GM18511 (cell line): Measurements from ENCODE around the gene HMCES.
"Not testable (repeated sequence)": the region's sequence is repeated elsewhere in the genome, so short reads cannot be mapped to it uniquely, and the experiment has no call there.

Source experiments
- ATAC-seq: cut with Tn5 transposase; IDR thresholded peaks from one replicate; pipeline ENCODE4 v1.9.1; 2021; ENCODE audit warnings: mild to moderate bottlenecking, moderate library complexity; ENCODE audit not compliant: unreplicated experiment

HMCES gene

DNA sequence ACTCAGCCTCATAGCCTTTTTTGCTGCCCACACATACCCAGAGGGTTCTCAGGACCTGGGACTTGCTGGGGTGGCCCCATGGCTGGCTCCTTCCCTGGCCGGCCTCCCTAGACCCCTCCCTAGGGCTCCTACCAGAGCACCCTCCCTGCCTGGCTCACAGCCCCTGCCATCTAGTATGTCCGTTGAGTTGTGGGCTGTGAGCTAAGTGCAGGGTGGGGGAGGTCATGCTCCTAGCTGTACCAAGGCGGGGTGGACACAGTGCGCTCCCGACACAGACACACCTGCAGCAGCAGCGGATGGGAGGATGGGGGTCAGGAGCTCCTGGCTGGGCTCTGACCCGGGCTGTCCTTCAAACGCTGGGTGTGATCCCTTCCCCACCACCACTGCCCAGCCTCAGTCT is 41.6 kb downstream of the HMCES start:
- ATAC-seq = no peak

DNA sequence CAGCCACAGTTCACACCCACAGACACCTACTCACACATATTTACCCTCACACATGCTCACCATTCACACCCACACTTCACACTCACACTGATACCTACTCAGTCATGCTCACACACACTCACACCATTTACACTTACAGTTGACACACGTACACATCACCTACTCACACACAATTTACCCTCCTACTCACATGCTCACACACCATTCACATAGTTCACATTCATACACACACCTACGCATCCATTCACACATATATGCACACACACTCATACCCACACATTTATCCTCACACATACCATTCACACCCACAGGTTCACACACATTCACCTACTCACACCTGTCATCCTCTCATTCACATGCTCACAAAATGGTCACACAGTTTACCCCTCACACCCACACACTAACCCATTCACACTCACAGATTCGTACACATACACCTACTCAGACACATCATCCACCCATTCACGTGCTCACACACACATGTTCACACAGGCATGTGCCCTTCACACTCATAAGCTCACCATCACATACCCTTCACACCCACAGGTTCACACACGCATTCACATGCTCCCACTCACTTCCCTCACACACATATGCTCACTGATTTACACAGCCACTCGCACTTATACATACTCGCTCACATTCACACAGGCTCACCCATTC is 42.3 kb downstream of the HMCES start:
- ATAC-seq = no peak

DNA sequence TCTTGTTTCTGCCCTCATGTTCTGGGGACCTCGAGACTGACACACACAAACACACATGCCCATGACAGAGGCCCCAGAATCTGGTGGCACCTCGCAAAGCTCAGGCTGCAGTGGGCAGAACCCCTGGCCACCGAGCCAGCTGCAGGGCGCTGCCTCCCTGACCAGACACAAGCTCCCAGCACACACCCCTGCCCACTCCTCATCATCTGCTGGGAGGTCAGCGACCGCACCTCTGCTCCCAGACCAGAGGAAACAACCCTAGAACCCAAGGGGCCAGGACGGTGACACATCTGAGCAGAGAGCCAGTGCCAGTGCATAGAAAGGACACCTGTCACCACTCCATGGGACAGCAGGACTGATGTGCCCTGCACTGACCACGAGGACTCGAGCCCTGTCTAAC is 43.2 kb downstream of the HMCES start:
- ATAC-seq = no peak

DNA sequence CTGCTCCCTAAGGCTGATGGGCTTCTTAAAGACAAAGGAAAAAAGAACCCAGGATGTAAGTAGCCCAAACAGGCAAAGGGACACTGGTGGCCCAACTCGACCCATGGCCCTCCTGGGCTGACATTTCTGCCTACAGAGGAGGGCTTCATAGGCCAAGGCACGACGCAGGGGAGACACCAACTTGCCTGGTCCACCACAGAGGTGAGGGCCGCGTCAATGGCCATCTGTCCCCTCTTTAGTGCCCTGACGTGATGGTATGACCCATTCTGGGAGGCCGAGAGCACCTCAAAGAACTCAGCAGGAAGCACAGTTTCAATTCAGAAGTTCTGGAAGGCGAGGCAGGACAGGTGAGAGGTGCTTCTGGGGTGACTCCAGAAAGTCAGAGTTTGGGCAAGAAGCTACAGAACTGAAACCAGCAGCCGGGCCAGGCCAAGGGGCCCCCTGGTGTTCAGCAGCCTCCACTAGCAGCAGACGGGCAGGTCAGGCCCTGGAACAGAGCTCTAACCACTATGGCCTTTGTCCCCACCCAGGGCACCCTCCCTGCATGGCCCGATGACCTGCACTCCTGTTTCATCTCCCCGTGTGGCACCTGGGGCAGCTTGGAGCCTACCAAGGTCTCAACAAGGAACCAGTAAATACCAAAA is 45.1 kb downstream of the HMCES start:
- peak; percentile 63 for ATAC-seq

DNA sequence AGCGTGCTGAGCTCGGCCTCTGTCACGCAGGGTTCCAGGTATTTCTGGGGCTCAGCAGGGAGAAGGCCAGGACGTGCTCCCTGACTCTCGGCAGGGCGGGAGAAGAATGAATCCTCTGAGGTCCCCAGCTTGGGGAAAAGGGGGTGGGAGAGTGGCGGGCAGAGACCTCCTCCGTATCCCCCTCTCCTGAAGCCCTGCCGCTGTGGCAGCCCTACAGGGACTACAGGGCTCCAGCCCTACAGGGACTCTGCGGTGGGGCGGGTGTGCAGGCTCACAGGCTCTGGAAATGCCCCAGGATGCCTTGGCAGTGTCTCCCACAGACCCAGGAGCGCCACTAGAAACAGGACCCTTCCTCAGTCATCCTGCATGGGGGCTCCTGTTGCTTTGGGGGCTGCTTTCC is 46.2 kb downstream of the HMCES start:
- ATAC-seq = no peak

DNA sequence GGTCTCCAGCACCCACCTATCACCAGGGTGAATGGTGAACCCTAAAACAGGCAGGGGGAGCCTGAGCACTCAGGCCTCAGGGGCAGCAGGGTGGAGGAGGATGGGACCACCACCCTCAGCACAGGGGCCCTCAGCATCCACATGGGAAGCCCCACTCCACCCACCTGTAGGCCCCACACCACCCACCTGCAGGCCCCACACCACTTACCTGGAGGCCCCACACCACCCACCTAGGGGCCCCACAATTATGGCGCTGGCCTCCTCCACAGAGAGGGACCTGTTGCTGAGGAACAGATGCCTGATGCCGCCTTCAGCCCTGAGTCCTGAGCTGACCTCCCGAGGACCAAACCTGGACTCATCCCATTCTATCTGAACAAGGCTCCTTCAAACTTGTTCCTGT is 46.7 kb downstream of the HMCES start:
- no peak for ATAC-seq

DNA sequence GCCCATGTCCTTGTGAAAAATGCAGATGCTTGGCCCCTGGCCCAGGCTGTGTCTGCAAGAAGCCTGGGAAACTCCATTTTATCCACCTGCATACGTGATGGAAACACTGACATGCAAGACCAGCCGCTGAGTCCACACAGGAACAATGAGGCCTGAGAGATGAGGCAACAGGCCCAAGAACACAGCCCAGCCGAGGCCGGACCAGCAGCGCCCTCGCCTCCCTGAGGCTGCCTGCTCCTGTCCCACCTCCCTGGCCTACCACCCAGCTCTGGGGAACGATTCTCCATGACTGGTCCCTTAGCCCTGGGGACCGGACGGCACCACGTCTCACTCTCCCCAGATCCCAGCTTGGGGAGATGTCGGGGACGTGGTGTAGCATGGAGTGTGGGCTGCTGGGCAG is 47.5 kb downstream of the HMCES start:
- ATAC-seq = no peak

DNA sequence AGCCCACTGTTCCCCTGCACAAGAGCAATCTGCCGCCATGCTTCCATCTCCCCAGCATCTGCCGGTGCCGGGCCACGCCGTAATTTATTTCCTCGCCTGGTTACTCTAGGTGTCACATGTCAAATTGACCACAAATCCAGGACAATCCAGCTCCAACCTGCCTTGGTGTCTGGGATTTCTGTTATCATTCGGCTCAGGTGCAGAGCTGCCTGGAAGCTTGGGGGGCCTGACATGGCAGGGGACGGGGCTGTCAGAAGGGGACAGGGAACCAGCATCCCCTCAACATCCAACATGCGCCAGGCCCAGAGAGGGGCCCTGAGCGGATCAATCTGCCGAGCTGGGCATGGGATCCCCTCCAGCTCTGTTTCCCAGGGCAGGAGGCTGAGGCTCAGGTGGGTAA is 47.9 kb downstream of the HMCES start:
- ATAC-seq = no peak

DNA sequence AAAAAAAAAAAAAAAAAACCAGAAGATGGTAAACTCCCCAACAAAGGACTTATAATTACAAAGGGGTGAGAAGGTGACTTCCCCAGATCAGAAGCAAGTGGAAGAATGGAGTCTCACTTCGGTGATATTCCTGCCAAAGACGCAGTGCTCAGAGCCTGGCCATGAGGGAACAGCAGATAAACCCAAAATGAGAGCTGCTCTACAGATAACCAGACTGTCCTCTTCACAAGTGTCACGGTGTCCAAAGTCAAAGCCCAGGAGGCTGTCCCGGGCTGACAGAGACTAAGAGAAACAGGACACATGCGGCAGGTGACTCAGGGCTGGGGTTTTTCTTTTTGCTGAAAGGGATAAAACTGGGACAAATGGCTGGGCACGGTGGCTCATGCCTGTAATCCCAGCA is 48.8 kb downstream of the HMCES start:
- no peak for ATAC-seq

DNA sequence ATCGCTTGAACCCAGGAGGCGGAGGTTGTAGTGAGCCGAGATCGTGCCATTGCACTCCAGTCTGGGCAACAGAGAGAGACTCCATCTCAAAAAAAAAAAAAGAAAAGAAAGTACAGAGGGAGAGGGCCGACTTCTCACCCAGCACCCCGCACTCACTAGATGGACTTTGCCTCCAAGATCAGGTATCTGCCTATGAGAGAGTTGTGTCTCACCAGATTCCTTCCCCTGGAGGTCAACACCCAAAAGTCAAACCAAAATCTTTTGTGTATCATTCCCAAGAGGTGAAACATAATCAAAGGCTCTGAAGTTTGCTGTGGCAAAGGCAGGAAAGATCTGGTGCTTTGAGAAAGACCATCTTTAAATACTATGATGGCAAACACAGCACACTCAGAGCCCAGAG is 51.2 kb downstream of the HMCES start:
- ATAC-seq = no peak

DNA sequence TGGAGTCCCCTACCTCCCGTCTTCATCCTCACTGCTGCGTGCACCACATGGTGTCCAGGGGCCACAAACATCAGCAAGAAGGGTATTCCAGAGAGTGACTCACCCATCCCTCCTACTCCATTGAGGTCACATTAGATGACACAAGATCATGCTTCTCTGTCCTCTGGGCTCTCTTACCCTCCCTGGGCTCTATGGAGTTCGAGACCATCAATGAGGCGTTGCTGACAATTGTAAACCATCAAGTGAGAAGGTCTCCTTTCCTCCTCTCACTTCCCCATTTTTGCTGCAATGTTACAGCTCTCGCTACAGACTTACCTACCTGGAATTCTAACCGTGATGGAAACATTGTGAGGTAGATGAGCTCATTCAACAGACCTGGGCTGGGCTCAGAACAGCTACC is 51.7 kb downstream of the HMCES start:
- no peak for ATAC-seq

DNA sequence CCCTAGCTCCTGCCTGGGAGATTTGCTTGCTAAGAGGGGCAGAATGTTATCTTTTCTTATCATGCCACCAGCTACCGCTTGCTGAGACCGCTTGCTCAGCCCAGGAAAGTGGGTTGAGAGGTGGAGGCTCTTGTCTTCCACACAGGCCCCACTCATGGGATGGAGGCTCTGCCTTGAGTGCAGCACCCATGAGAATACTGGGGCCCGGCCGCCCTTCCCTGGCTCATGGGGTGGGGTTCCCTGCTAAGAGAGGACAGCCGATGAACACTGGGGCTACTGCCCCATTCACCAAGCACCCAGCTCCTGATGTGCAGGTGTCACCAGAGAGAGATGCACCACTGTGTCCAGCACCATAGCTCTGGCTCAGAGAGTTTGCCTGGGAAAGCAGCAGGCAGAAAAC is 55.2 kb downstream of the HMCES start:
- ATAC-seq = no peak

DNA sequence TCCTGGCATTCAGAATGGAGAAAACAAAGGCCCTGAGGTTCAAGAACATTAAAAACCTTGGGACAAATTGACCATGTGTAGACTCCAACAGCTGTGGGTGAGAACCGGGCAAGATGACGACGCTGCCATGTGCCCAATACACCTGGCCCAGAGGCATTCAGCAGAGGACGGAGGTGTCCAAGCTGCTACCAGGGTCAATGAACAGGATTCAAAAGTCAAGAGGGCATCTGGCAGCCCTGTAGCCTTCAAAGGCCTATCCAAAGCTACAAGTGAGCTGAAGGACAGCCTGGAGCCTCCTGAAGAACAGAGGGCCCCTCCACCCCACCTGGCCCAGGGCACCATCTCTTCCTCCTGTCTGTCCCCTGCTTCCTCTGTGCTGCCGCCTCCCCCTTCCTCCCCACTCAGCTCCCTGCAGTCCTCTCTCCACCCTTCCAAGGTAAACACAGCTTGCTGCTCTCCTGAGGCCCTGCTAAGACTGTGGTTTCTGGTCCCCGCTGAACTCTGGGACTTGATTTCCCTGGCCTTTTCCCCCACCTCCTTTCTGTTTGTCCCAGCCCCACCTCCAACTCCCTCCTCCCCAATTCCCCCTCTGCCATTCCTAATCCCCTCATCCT is 57.5 kb downstream of the HMCES start:
- ATAC-seq = no peak

DNA sequence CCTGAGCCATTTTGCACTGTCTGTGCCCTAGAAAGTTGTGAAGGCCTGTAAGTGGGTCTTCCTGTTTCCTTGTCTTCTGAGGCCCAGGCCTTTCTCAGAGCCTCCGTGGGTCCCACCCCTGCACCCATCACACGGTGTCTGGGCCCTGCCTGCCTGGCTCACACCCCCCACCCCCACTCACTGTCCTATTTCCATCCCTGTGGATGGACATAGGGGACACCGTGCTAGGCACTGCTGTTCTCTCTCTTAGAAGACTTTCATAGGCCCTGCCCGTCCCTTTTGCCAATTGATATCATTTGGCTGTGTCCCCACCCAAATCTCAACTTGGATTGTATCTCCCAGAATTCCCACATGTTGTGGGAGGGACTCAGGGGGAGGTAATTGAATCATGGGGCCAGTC is 59.0 kb downstream of the HMCES start:
- ATAC-seq = not testable (repeated sequence)

DNA sequence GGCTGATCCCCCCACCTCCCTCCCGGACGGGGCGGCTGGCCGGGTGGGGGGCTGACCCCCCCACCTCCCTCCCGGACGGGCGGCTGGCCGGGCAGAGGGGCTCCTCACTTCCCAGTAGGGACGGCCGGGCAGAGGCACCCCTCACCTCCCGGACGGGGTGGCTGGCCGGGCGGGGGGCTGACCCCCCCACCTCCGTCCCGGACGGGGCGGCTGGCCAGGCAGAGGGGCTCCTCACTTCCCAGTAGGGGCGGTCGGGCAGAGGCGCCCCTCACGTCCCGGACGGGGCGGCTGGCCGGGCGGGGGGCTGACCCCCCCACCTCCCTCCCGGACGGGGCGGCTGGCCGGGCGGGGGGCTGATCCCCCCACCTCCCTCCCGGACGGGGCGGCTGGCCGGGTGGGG is 60.5 kb downstream of the HMCES start:
- not testable (repeated sequence) for ATAC-seq

DNA sequence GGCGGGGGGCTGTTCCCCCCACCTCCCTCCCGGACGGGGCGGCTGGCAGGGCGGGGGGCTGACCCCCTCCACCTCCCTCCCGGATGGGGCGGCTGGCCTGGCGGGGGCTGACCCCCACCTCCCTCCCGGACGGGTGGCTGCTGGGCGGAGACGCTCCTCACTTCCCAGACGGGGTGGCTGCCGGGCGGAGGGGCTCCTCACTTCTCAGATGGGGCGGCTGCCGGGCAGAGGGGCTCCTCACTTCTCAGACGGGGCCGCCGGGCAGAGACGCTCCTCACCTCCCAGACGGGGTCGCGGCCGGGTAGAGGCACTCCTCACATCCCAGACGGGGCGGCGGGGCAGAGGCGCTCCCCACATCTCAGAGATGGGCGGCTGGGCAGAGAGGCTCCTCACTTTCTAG is 61.2 kb downstream of the HMCES start:
- not testable (repeated sequence) for ATAC-seq

DNA sequence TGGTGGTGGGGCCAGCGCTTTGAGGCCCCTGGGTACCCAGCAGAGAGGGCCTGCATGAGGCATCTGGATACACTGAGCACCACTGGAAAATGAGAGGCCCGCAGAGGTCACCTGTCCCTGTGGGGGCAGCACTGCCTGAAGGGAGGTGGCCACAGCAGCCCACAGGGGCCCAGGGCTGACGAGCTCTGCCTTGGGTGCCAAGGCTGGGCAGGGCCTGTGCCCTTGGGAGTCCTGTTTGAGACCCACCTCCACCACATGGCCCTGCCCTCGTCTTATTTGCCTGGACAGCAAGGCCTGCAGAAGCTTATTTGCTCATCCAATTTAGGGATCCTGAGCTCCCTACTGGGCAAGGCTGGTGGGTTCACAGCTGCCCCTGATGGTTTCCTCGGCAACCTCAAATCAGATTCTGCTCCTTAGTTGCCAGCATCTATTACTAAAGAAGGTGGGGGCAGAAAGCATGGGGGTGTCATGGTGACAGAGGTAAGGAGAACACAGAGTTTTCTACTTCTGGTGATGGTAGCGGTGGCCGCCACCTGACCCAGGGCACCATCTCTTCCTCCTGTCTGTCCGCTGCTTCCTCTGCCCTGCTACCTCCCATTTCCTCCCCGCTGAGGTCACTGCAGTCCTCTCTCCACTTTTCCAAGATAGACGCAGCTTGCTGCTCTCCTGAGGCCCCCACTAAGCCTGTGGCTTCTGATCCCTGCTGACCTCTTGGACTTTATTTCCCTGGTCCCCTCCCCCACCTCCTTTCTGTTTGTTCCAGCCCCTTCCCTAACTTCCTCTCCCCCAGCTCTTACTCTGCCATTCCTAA is 62.9 kb downstream of the HMCES start:
- no peak for ATAC-seq

DNA sequence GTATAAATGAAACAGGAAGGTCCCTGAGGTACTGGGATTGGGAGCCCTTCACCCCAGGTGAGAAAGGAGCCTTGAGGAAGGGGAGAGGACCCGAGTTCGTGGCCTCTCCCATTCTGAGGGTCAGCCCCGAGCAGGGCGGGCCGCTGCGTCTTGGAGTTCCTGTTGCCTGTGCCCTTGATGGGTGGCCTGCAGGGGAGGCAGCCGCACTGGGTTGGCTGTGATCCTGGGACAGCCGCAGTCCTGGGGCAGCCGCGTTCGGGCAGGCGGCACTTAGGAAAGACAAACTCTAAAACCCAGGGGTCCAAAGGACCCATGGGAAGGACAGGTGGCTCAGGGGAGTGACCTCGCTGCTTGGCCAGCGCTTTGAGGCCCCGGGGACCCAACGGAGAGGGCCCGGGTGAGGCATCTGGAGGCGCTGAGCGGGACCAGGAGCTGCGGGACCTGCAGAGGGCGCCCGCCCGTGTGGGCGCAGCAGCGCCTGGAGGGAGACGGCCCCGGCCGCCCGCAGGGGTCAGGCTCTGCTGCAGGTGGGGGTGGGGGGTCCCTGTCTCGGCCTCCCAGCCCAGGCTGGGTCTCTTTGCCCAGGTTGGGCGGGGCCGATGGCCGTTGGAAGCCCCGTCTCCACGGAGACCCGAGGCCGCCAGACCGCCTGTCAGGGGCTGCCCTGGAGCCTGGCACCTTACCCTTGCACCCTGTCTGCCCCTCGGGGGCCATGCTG is 65.1 kb downstream of the HMCES start:
- no peak for ATAC-seq

DNA sequence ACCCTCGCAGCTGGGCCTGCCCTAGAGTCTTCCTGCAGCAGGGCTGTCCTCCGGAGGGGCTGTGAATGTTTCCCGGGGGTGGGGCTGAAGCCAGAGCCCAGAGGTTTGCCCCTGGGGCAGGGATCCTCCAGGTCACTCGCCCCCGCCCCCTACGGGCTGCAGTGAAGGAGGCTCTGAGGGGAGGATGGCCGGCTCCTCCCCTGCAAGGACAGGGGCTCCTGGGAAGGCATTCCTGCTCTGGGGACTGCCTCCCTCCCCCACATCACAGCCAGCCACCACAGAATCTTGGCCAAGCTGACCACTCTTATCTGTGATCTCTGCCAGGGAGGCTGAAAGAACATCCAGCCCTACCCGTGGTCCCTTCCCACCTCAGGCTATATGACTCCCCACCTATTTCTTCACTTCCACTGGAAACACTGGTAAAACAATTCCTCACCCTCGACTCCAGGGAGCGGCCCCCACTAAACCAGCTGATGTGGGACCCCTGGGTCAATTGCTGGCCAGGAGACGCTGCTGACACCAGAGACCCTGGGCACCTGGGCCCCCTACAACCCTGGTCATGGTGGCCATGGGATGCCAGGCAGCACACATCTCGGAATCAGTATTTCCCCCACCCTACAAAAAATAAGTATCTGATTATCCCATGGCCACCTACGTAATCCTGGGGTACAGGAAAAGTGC is 66.0 kb downstream of the HMCES start:
- no peak for ATAC-seq

DNA sequence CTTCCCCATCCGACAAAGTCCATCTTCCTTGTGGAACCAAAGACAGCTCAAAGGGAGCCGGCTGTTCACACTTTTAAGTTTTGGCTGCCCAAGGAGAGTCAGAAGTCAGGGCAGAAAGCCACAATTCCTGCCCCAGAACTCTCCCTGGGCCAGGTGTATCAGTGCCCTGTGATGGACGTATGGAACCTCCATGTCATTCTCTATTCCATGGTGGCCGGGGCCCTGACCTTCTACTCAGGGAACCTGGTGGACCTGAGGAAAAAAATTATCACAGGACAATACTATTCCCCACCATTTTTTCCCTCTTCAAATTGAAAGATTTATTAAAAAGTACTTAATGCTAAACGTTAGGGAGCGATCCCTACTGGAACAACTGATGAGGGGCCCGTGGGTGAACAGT is 66.6 kb downstream of the HMCES start:
- ATAC-seq = no peak

DNA sequence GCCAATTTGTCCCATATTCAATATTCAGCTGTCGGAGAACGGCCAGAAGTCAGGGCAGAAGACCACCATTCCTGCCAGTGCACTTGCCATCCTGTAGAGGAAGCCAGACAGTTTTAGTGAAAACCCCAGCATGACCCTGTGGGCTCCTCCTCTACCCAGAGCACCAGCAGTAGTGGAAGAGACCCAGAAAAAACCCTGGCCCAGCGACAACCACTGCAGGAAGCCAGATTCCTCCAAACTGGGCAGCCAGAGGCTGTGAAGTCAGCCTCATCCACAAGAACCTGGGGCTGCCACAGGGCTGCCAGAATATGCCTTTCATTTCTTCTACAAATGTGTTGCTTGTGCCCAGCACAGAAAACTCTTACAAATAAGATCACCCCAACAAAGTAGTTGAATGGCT is 67.3 kb downstream of the HMCES start:
- ATAC-seq = no peak
